ENCODE results near the gene MBP.

The MBP gene

DNA sequence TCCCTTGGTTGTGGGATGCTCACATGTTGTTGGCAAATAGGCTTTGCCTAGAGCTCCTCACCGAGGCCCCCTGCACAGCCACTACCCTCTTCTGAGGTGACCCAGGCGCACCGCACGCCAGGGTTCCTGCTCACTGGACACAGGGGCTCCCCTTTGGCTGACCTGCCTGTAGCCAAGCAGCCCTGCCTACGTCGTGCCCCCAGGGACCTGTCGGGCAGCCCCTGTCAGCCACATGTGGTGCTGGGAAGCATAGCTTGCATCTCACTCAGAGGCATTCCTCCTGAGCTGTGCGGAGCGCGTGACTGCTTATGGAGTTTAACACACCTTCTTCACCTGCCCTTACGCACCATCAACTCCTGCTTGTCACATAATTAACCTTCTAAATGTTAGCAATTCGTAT, 194.0 kb downstream of the MBP start:
- Histone ChIP-seq H3K4me2 (ENCODE audit: low read length) (no peak overlapping the region), H3K23ac (ENCODE audit: low read length) (no peak overlapping the region), H3K56ac (ENCODE audit: low read length) (no peak overlapping the region), H4K5ac (ENCODE audit: low read length) (no peak overlapping the region), H2BK15ac (replicated peaks; ENCODE audit: low read depth) (no peak overlapping the region), H3K4me1 (ENCODE audit: control insufficient read depth, low read depth, low read length) (no peaks in the 10 kb centered on the region), H2BK5ac (ENCODE audit: low read length) (no peak overlapping the region), H3K4ac (ENCODE audit: low read depth, low read length) (no peak overlapping the region), H3K9ac (ENCODE audit: low read length) (no peak overlapping the region), H3K18ac (ENCODE audit: low read length) (no peak overlapping the region), H4K8ac (ENCODE audit: low read depth, low read length) (no peak overlapping the region), H3K36me3 (ENCODE audit: control insufficient read depth, insufficient read depth, low read length) (peaks cover 3% of the 10 kb centered on the region), H3K4me3 (ENCODE audit: low read length) (no peak overlapping the region), H2BK120ac (ENCODE audit: low read depth, low read length) (no peak overlapping the region), H3K27ac (ENCODE audit: low read depth, low read length) (no peak overlapping the region), H3K79me2 (ENCODE audit: control insufficient read depth, insufficient read depth, low read length) (no peaks in the 10 kb centered on the region), H3K27me3 (ENCODE audit: insufficient read depth, low read length, poor library complexity) (no peaks in the 10 kb centered on the region), H2AK5ac (ENCODE audit: low read length) (no peak overlapping the region), H3K79me1 (ENCODE audit: low read length) (no peaks in the 10 kb centered on the region)
- WGBS (ENCODE audit: extremely low coverage, insufficient coverage, low lambda C conversion rate): no CpG with 5 or more reads among the region's 12 CpGs
- DNase-seq: no peak

GRCh38 chr18:76937597-76937996, 195.0 kb downstream of the MBP start:
- H3K9ac ChIP-seq (ENCODE audit: low read length): no peak overlapping the region
- no peak overlapping the region for H2BK5ac ChIP-seq (ENCODE audit: low read length)
- no peak overlapping the region for H3K4ac ChIP-seq (ENCODE audit: low read depth, low read length)
- no peaks in the 10 kb centered on the region for H3K4me1 ChIP-seq (ENCODE audit: control insufficient read depth, low read depth, low read length)
- H3K4me2 ChIP-seq (ENCODE audit: low read length): no peak overlapping the region
- no peaks in the 10 kb centered on the region for H3K79me2 ChIP-seq (ENCODE audit: control insufficient read depth, insufficient read depth, low read length)
- no peak overlapping the region for H2AK5ac ChIP-seq (ENCODE audit: low read length)
- H3K36me3 ChIP-seq (ENCODE audit: control insufficient read depth, insufficient read depth, low read length): peaks cover 3% of the 10 kb centered on the region
- WGBS (ENCODE audit: extremely low coverage, insufficient coverage, low lambda C conversion rate): no CpG with 5 or more reads among the region's 1 CpG
- H4K8ac ChIP-seq (ENCODE audit: low read depth, low read length): no peak overlapping the region
- H3K79me1 ChIP-seq (ENCODE audit: low read length): no peaks in the 10 kb centered on the region
- no peaks in the 10 kb centered on the region for H3K27me3 ChIP-seq (ENCODE audit: insufficient read depth, low read length, poor library complexity)
- no peak overlapping the region for H2BK15ac ChIP-seq (replicated peaks; ENCODE audit: low read depth)
- no peak overlapping the region for H3K23ac ChIP-seq (ENCODE audit: low read length)
- no peak for DNase-seq
- no peak overlapping the region for H3K27ac ChIP-seq (ENCODE audit: low read depth, low read length)
- H3K4me3 ChIP-seq (ENCODE audit: low read length): no peak overlapping the region
- no peak overlapping the region for H2BK120ac ChIP-seq (ENCODE audit: low read depth, low read length)
- H4K5ac ChIP-seq (ENCODE audit: low read length): no peak overlapping the region
- no peak overlapping the region for H3K18ac ChIP-seq (ENCODE audit: low read length)
- H3K56ac ChIP-seq (ENCODE audit: low read length): no peak overlapping the region

DNA sequence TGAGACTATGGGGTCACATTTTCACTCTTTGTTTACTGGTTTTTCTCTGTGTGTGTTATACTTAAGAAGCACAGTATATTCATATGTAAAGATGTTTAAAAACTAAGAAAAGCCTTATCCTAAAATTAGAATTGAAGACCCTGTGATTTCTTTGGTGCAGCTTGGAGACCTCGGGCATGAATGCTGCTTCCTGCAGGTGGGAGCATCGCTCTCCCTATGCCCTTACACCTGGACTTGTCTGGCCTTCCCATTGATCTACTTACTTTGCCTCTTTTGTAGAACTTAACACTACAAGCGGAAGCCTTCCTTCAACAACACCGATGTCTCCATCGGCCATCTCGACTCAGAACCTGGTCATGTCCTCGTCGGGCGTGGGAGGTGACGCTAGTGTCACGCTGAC, 195.7 kb downstream of the MBP start:
- H2BK120ac ChIP-seq (ENCODE audit: low read depth, low read length): no peak overlapping the region
- no peaks in the 10 kb centered on the region for H3K27me3 ChIP-seq (ENCODE audit: insufficient read depth, low read length, poor library complexity)
- no peak overlapping the region for H2BK5ac ChIP-seq (ENCODE audit: low read length)
- H2AK5ac ChIP-seq (ENCODE audit: low read length): no peak overlapping the region
- H4K8ac ChIP-seq (ENCODE audit: low read depth, low read length): no peak overlapping the region
- H3K9ac ChIP-seq (ENCODE audit: low read length): no peak overlapping the region
- H3K4me1 ChIP-seq (ENCODE audit: control insufficient read depth, low read depth, low read length): no peaks in the 10 kb centered on the region
- H3K23ac ChIP-seq (ENCODE audit: low read length): no peak overlapping the region
- peaks cover 3% of the 10 kb centered on the region for H3K36me3 ChIP-seq (ENCODE audit: control insufficient read depth, insufficient read depth, low read length)
- no peak overlapping the region for H2BK15ac ChIP-seq (replicated peaks; ENCODE audit: low read depth)
- no peak overlapping the region for H3K27ac ChIP-seq (ENCODE audit: low read depth, low read length)
- no peaks in the 10 kb centered on the region for H3K79me2 ChIP-seq (ENCODE audit: control insufficient read depth, insufficient read depth, low read length)
- H3K4me2 ChIP-seq (ENCODE audit: low read length): no peak overlapping the region
- DNase-seq: no peak
- H3K79me1 ChIP-seq (ENCODE audit: low read length): no peaks in the 10 kb centered on the region
- H3K4ac ChIP-seq (ENCODE audit: low read depth, low read length): no peak overlapping the region
- H4K5ac ChIP-seq (ENCODE audit: low read length): no peak overlapping the region
- no CpG with 5 or more reads among the region's 11 CpGs for WGBS (ENCODE audit: extremely low coverage, insufficient coverage, low lambda C conversion rate)
- no peak overlapping the region for H3K56ac ChIP-seq (ENCODE audit: low read length)
- H3K4me3 ChIP-seq (ENCODE audit: low read length): no peak overlapping the region
- no peak overlapping the region for H3K18ac ChIP-seq (ENCODE audit: low read length)

- Histone ChIP-seq H4K8ac (ENCODE audit: low read depth, low read length) (no peak overlapping the region), H4K5ac (ENCODE audit: low read length) (no peak overlapping the region), H2BK5ac (ENCODE audit: low read length) (no peak overlapping the region), H3K9ac (ENCODE audit: low read length) (no peak overlapping the region), H2BK15ac (replicated peaks; ENCODE audit: low read depth) (no peak overlapping the region), H3K36me3 (ENCODE audit: control insufficient read depth, insufficient read depth, low read length) (peaks cover 3% of the 10 kb centered on the region), H3K4ac (ENCODE audit: low read depth, low read length) (no peak overlapping the region), H3K4me1 (ENCODE audit: control insufficient read depth, low read depth, low read length) (no peaks in the 10 kb centered on the region), H3K27me3 (ENCODE audit: insufficient read depth, low read length, poor library complexity) (no peaks in the 10 kb centered on the region), H3K18ac (ENCODE audit: low read length) (no peak overlapping the region), H2BK120ac (ENCODE audit: low read depth, low read length) (no peak overlapping the region), H3K79me1 (ENCODE audit: low read length) (no peaks in the 10 kb centered on the region), H3K4me3 (ENCODE audit: low read length) (no peak overlapping the region), H3K4me2 (ENCODE audit: low read length) (no peak overlapping the region), H3K27ac (ENCODE audit: low read depth, low read length) (no peak overlapping the region), H3K79me2 (ENCODE audit: control insufficient read depth, insufficient read depth, low read length) (no peaks in the 10 kb centered on the region), H3K56ac (ENCODE audit: low read length) (no peak overlapping the region), H2AK5ac (ENCODE audit: low read length) (no peak overlapping the region), H3K23ac (ENCODE audit: low read length) (no peak overlapping the region)
- DNase-seq: no peak
- no CpG with 5 or more reads among the region's 18 CpGs for WGBS (ENCODE audit: extremely low coverage, insufficient coverage, low lambda C conversion rate)
These were observed 196.8 kb downstream of the MBP start for GRCh38 chr18:76935722-76936337.

DNA sequence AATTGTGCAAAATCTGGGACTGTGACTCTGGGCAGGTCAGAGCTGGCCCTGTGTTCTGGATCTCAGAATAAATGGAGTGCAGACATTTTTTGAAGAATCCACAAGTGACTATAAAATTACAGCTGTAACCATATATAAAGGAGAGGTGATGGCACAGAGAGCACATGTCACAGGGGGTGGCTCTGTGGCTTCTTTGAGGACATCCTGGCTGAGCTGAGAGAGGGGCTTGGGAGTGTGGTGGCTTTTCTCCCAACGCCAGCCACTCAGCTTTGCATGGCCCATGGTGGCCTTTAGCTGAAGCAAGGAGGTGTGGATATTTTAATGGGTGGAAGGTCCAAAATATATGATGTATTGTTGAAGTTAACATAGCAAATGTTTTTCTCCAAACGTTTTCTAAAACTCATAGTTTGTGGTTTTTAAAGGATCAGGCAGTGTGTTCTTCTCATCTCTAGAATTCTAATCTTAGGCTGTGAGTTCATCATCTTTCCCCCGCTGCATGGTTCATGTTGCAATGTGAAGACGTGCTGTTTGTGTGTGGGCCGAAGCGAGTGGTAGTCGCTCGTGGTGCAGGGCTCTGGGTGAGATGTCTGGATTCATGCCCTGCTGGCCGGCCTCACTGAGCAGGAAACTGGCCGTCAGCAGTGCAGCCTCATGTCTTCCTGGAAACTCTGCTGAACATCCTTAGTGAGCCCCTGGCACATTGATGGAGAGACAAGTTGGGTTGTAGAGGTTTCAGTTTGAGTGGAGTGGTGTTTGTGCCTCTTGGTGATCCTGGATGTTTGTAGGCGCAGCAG, 200.4 kb downstream of the MBP start:
- H3K9ac ChIP-seq (ENCODE audit: low read length): no peak overlapping the region
- DNase-seq: no peak
- no CpG with 5 or more reads among the region's 11 CpGs for WGBS (ENCODE audit: extremely low coverage, insufficient coverage, low lambda C conversion rate)
- H3K23ac ChIP-seq (ENCODE audit: low read length): no peak overlapping the region
- no peak overlapping the region for H3K56ac ChIP-seq (ENCODE audit: low read length)
- no peak overlapping the region for H2BK120ac ChIP-seq (ENCODE audit: low read depth, low read length)
- H3K18ac ChIP-seq (ENCODE audit: low read length): no peak overlapping the region
- no peak overlapping the region for H3K4me3 ChIP-seq (ENCODE audit: low read length)
- no peaks in the 10 kb centered on the region for H3K79me1 ChIP-seq (ENCODE audit: low read length)
- H4K8ac ChIP-seq (ENCODE audit: low read depth, low read length): no peak overlapping the region
- peaks cover 4% of the 10 kb centered on the region for H3K36me3 ChIP-seq (ENCODE audit: control insufficient read depth, insufficient read depth, low read length)
- no peak overlapping the region for H2BK5ac ChIP-seq (ENCODE audit: low read length)
- H3K4me1 ChIP-seq (ENCODE audit: control insufficient read depth, low read depth, low read length): no peaks in the 10 kb centered on the region
- no peak overlapping the region for H2BK15ac ChIP-seq (replicated peaks; ENCODE audit: low read depth)
- no peak overlapping the region for H3K4me2 ChIP-seq (ENCODE audit: low read length)
- no peaks in the 10 kb centered on the region for H3K79me2 ChIP-seq (ENCODE audit: control insufficient read depth, insufficient read depth, low read length)
- H3K27me3 ChIP-seq (ENCODE audit: insufficient read depth, low read length, poor library complexity): no peaks in the 10 kb centered on the region
- no peak overlapping the region for H3K27ac ChIP-seq (ENCODE audit: low read depth, low read length)
- H4K5ac ChIP-seq (ENCODE audit: low read length): no peak overlapping the region
- no peak overlapping the region for H3K4ac ChIP-seq (ENCODE audit: low read depth, low read length)
- H2AK5ac ChIP-seq (ENCODE audit: low read length): no peak overlapping the region

All from mesendoderm (in vitro differentiated cells).